Right forelimb (tissue), 1 donor: ENCODE measurements around the gene CUEDC1.

Experiments used
- DNase-seq: peaks from one replicate; pipeline ENCODE4 v3.0.0-alpha.2; 2018

The CUEDC1 gene

DNA sequence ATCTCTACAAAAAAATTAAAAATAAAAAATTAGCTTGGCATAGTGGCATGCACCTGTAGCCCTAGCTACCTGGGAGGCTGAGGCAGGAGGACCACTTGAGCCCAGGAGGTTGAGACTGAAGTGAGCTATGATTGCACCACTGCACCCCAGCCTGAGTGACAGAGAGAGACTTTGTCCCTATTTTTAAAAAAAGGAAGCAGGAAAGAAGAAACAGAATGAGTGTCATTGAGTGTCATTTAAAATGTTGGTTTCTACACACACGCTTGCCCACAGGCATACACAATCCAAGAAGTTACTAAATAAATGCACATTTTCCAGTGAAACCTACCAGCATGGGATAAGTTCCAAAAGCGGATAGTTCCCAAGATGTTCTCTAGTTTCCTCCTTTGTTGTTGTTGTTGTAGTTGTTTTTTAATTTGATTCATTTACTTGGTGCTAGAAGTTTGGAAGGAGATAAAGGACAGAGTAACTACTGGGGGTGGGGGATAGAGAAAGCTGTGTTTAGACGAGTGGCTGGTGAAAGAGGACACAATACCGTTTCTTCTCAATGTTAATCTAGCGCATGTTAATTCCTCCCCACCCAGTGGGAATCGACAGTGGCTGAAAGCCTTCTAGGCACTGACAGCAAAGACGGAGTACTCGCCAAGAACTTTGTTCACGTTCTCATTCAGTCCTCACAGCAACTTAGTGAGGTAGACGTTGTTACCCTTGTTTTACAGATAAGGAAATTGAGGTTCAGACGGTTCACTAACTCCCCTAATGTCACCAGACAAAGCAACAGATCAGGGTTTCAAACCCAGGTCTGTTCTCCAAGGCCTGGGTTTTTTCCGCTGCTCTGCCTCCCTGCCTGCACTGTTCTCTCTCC is 122.7 kb downstream of the CUEDC1 start:
- no peak for DNase-seq

DNA sequence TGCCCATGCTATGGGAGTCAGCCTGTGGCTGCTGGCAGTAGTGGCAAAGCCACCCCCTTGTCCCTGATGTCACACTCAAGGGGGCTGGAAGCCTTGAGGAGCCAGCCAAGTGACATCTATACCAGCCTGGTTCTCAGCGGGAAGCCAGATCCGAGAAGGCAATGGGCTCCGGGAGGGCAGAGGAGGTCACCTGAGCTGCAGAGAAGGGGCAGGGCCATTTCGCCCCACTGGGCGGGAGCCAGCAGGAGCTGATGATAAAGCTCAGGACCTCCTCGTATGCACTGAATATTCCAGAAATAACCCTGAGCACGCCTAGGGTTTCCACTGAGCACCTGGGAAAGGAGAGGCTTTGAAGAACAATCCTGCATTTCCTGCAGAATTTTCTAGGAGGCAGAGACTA is 124.3 kb downstream of the CUEDC1 start:
- no peak for DNase-seq

DNA sequence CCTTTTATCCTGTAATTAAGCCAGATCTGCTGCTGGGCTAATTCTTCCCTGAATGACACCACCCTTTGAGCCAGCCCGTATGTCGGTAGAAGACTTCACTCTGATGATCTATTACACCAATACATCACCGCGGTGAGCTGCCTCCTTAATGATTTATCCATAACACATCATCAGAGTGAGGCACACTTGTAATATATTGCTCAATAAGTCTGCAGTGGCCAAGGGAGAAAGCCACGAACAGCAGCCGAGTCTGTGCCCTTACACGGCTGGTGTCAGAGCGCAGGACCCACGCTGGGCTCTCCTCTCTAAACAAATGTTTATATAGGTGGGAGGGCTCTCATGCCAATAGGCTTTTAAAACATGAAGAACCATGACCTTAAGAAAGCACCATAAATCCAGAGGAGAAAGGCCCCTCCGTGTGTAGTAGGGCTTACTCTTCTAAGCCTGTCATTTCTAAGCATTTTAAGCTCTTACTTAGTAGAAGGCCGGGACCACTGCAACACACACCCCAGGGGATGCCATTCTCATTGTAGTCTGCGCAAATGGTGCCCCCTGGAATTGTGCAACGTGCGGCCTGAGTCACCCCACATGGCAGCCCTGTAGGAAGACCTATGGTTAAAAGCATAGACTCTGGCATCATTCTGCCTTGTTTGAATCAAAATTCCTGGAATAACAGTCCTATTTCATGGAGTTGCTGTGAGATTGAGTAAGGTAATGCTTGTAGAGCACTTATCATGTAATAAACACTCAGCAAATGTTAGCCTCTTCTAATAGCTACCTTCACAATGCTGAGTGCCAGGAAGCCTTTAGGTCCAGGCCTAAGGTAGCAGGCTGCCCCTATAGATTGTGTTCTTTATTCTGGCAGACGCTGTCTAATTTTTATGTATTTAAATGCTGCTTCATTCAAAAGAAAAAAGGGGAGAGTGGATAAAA is 131.5 kb downstream of the CUEDC1 start:
- DNase-seq: no peak

DNA sequence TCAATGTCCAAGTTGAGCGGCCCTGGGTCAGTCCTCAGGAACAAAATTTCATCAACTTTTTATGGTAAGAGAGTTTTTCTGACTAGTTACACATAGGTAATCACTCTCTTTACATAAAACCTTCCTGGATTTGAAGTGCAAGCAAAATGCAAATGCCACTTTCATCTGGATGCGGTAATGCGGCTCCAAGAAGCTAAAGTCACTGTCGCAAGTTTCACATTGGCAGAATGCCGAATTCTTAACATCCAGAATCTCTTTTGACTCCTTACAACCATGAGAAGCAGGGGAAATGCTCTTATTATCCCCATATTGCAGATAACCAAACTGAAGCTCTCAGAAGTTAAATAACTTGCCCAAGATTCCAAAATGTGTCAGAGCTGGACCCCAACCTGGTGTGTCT is 135.3 kb downstream of the CUEDC1 start:
- DNase-seq: no peak

DNA sequence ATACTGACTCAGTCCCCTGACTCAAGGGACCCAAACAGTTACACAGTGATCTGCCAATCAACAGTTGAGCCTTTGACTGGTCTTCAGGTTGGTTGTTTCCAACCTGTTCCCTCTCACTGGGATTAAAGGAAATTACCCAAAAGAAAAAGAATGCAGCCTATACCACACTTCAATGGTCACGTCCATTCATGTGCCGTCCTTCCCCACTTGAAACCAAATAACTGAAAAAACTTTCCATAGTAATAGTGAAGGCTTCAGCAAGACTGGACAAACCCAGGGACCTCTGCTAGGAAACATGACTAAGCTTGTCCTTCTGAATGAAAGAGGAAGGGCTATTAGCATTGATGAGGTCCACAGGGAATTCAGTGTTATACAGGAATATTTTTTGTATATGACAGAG is 135.9 kb downstream of the CUEDC1 start:
- no peak for DNase-seq

DNA sequence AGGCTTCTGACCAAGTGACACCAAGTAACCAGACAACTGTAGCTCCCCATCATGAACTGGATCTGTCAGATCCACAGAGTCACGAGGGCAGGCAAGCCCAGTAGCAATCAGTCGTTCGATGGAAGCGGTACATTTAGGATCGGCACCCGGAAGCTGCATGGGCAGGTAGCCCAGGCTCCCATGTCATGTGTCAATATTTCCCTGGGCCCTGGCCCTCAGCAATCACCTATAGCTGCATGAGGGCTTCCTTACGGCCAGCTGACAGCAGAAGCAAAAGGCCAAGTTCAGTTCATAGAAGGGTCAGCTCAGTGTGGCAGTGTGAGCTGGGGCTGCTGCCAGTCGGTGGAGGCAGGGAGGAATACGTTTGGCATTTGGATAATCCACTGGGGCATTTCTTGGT is 137.1 kb downstream of the CUEDC1 start:
- no peak for DNase-seq

DNA sequence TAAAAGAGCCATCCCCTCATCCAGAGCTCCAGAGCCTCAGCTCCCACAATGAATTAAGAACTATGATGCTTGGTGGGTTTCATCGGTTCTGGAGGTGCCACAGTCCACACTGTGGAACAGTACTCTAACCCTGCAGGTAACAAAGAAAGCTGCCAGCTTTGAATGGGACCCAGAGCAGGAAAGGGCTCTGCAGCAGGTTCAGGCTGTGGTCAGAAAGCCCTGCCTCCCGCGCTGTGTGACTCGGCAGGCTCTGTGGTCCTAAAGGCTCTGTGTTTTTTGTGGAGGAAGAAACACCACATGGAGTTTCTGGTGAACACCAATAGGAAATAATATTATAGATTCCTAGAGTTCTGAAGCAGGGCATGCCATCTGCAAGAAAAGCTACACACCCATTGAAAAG is 137.9 kb downstream of the CUEDC1 start:
- DNase-seq: no peak

DNA sequence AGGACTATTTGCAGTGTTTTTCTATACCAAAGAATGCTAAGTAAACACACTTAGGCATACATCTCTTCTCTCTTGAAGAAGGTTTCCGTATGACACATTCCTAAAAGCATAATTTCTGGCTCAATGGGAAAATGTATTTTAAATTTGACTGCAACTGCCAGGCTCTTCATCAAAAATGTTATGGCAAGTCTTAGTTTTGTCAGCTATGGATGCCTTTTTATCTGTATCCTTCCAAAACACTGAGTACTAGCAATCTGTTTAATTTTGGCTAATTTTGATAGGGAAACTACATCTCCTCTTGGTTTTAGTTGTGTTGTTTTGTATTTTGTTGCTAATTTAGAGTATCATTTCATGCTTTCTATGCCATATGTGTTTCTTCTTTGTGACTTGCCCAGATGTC is 140.8 kb downstream of the CUEDC1 start:
- DNase-seq: no peak

DNA sequence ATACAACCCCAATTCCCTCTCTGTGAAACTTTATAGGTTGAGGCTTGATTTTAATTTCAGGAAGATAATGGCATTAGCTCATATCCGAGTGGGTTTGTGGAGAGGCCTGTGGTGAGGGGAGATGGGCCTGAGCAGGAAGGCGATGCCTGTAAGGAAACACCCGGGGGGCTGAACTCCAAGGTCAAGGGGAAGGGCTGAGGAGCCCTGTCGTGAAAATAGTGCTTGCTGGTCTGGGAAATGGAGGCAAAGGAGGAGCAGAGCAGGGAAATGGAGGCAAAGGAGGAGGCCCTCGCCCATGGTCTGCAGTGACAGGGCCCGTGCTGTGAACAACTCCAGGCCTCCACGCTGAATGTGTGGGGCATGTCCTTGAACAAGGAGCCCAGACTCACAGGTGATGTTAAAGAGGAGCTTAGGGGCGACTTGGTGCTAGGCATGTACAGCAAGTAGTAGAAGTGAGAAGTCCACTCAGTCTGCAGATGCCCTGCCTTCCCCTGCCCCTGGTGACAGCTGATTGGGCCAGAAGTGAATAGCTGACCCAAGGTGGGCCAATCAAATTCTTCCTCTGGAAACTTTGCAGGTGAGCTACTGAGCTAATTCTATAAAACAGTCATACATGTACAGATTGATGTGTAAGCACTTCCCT is 143.5 kb downstream of the CUEDC1 start:
- no peak for DNase-seq
